Retinal pigment epithelial cell (primary cell): Measurements from ENCODE around the gene GRIPAP1.

Experiments used
- DNase-seq: peaks from one replicate; pipeline ENCODE4 v3.0.0-alpha.2; 2010; ENCODE audit warnings: low read depth
- H3K4me3 ChIP-seq: 2 replicates; pipeline ENCODE4 v1.5.1; 2011; ENCODE audit warnings: mild to moderate bottlenecking, low read length, control low read depth, moderate library complexity
- TF ChIP-seq, protein P1 (sequence below): conservative IDR thresholded peaks from 2 replicates; pipeline ENCODE4 v1.5.1; 2011; ENCODE audit warnings: low read depth, low read length, control low read depth, inconsistent platforms

The GRIPAP1 gene

DNA sequence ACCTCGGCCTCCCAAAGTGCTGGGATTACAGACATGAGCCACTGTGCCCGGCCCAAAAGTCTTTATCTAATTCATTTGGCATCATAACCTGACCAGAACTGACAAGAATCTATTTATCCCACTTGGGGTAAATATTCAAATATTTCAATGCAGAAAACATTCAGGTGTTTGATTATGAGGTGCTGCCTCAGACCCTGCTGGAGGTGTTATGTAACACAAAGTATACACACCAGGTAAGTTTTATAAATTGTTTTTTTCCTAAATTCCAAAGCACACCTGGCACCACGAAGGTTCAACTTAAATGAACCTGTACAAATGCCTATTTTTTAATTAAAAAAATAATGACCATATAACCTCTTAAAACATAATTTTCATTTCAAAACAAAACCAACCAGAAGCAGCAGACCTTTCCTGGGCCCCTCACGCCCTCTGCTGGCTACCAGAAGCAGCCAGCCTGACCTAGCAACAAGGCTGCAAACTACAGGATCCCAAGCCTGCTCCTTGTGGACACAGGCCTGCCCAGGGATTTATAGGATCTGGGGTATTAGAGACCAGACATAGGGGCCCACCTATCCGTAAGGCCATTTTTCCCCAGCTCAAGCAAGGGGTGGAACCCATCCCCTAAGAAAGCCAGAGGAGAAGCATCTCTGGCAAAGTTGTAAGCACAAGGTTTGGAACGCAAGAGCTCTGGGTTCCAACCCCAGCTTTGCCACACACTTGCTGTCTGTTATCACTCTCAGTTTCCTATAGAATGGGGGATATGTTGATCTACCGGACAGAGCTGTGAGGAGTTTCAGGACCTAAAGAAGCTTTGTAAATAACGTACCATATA lies 56.3 kb downstream of the GRIPAP1 start:
- no peak overlapping the region for H3K4me3 ChIP-seq
- DNase-seq = no peak
- TF ChIP-seq, protein P1, sequence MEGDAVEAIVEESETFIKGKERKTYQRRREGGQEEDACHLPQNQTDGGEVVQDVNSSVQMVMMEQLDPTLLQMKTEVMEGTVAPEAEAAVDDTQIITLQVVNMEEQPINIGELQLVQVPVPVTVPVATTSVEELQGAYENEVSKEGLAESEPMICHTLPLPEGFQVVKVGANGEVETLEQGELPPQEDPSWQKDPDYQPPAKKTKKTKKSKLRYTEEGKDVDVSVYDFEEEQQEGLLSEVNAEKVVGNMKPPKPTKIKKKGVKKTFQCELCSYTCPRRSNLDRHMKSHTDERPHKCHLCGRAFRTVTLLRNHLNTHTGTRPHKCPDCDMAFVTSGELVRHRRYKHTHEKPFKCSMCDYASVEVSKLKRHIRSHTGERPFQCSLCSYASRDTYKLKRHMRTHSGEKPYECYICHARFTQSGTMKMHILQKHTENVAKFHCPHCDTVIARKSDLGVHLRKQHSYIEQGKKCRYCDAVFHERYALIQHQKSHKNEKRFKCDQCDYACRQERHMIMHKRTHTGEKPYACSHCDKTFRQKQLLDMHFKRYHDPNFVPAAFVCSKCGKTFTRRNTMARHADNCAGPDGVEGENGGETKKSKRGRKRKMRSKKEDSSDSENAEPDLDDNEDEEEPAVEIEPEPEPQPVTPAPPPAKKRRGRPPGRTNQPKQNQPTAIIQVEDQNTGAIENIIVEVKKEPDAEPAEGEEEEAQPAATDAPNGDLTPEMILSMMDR = peak; percentile 83

DNA sequence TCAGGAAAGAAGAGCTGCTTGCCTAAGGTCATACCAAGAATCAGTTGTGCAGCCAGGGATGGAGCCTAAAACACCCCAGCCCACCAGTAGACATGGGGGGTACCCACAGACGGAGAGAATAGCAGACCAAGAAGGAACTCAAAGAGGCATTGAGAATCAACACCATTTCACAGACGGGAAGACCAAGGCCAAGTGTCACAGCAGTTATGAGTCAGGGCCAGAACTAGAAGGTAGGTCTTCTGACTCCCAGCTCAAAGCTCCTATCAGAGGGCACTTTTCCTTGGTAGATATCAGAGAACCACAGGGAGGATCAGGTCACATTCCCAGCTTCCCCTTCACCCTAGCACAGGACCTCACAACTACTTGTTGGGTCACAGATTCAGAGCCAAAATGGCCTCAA lies 59.2 kb downstream of the GRIPAP1 start:
- no peak for DNase-seq
- H3K4me3 ChIP-seq = no peak overlapping the region
- TF ChIP-seq, protein P1 = no peak

DNA sequence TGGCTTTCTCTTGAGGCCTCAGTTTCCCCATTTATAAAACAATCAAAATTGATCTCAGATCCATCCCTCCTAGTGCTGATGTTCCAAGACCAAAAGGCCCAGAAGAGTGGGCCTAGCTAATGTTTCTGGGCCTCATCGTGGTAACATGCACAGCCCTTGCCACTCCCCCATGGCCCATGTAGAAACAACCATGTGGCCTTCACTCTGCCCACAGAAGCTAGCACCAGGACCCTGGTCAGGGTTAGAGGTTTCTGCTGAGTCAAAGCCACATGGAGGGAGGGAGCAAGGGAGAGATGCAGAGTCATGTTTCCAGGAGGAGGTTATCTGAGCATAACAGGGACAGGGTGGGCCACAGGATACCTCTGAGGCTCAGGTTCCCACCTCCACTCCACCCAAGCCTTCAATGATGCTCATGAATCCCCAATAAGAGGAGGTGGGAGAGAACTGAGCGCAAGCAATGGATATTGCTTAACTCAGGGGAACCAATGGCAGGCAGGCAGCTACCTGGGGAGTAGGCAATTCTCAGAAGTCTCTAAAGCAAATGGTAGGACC lies 61.6 kb downstream of the GRIPAP1 start:
- DNase-seq = no peak
- TF ChIP-seq, protein P1 = no peak
- no peak overlapping the region for H3K4me3 ChIP-seq

DNA sequence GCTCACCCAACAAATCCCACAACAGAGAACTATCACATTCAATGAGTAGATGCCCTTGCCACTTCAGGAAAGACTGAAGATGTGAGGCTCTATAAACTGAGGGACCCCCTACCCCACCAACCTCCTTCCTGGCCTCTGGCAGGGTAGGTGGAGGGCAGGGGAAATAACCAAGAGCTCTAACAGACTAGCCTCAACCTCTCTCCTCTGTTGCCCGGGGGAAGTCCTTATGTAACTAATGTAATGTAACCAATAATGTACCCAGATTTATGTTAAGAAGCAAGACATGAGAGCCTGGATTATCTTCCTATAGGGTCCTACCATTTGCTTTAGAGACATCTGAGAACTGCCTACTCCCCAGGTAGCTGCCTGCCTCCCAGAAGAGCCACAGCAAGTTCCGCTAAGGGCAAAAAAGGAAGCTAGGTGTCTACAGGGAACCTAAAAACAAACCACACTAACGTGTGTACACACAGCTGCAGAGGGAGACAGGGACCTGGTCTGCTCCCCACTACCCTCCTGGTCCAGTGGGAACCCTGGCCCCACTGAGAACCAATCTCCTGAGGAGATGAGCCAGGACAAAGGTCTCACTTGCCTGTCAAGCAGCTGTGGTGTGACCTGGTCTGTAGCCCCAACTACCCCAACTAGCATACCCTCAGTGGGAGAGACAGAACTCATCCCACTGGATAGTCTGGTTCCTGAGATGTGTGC lies 62.4 kb downstream of the GRIPAP1 start:
- no peak for DNase-seq
- H3K4me3 ChIP-seq = no peak overlapping the region
- TF ChIP-seq, protein P1 = no peak

DNA sequence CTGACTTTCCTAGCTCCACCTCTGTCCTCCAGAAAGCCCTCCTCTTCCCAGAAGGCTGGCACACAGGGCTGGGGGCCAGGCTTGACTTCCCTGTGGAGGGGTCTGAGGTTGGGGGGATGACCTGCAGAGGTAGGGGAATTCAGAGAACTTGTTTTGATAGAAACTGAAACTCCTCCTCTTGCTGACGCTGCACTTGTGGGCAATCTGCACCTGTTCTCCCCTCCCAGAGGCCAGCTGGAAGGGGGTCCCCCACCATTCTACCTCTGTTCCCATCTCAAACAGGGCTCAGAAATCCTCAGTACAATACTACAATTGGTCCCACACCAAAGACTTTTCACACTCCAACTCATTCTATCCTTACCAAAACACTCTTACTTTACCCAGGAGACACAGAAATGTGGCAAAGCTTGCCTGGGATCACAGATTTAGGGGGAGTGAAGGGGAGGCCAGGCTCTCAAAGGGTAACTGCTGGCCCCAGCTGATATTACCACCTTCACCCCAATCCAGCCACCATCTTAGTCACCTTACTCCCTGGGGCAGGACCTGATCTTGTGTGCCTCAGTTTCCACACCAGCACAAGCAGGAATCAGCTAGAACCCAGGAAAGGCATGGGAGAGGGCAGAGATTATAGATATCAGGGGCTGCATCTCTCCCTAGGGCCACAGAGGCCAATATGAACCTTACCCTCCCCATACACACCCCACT lies 63.2 kb downstream of the GRIPAP1 start:
- no peak for DNase-seq
- no peak overlapping the region for H3K4me3 ChIP-seq

DNA sequence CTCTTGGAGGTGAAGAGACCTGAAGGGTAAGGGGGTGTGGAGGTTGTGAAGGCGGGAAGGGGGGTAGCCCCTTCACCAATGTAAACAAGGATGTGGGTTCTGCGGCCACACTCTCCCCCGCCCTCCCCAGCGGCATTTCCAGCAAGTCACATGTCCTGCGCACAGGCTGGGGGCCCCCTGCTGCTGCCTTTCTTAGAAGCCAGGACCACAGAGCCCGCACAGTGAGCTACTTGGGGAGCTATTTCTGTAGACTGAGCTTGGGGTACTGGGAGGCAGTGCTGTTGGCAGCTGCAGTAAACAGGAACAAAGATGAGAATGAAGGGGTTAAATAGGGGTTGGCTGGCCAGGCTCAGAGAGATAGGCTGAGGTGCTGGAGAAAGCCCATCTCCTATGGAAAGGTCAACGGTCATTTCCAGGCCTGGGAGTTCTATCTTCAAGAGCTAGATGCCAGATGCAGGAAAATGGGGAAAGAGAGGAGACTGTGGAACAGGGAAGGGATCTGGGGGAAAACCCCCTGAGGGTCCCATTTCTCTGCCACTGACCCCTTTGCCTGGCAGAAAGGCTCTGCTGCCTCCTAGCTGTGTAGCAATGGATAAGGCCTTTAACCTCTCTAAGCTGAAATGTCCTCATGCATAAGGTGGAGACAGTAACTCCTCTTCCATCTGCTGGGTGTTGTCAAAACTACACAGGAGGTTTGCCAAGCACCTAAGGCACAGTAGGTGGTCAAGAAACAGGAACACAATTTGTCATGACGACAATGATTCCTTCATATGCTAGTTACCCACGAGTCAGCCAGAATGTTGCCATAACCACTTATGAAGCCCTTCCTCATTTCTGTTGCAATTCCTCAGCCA lies 64.8 kb downstream of the GRIPAP1 start:
- no peak for DNase-seq
- no peak overlapping the region for H3K4me3 ChIP-seq
- TF ChIP-seq, protein P1 = peak; percentile 9

More for the DNA sequence above, 63.2 kb downstream of the GRIPAP1 start:
- TF ChIP-seq, protein P1 = no peak
